ENCODE measurements around the gene OSBPL9. TPM values are rescaled to one million over a fixed set of nuclear protein-coding genes. Genes with fewer than 3 reads are reported as not detected.

The OSBPL9 gene
- total and polyA plus RNA-seq, 10 of the 15 experiments (the other 5 are each of a cell fraction or from before 2014, with no cell fraction given), result 25.9 to 156 (median 108) TPM

DNA sequence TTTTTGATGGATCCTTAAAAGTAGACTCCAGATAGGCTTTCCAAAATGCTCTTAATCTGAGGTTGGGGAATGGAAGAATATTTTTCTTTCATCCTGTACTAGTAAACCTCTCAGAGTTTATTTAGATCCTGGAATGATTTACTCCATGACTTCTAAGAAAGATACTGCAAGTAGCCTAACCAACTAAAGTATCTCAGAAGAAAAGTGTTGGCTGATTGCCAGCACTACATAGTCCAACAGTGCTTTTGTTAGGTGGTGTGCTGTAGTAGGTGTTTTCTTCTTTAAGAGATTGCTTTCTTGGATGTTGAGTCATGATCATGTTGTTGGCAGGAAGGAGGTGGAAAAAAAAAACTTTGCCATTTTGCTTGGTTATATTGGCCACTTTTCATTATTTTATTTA is 119.8 kb downstream of the OSBPL9 start:
- DNase-seq (ENCODE audit: low read depth, low spot score) (no peak), ATAC-seq (peak; percentile 31; the same call in 2 of the 3 replicates), FAIRE-seq (no peak)
- no peak overlapping the region for H3K9ac ChIP-seq (ENCODE audit: control insufficient read depth, insufficient read depth, low read length)
- no peaks in the 10 kb centered on the region for H3K27me3 ChIP-seq (replicated peaks in 1 of 2; ENCODE audit: control insufficient read depth in 2 of 2, insufficient read depth in 2 of 2, low read length in 1 of 2)
- POLR2A ChIA-PET, result interaction anchor here (0.6 to 9.1 kb wide), 4 partner anchors 8 to 339 kb away, joined by 3 to 99 read pairs (median 3); no protein-coding TSS in a partner anchor
- SMC1A ChIA-PET (ENCODE audit: uncharacterized antibody, unreplicated experiment), result interaction anchor here (0.6 to 14.3 kb wide), 7 partner anchors 8 to 116 kb away, joined by 3 to 154 read pairs (median 4); no protein-coding TSS in a partner anchor
- no TSS peak for BruUV-seq (replicated peaks)
- no peak overlapping the region; the same call in 1 of the 2 replicates for H3K4me2 ChIP-seq (ENCODE audit: control insufficient read depth, insufficient read depth)
- CTCF ChIA-PET, result interaction anchor here (0.8 kb wide), 1 partner anchor 20 kb away, joined by 4 read pairs; no protein-coding TSS in a partner anchor
- TF ChIP-seq SMAD1 (IDR thresholded peaks at IDR 0.05; ENCODE audit: low read depth, partially characterized antibody), result peak; percentile 79
- TF ChIP-seq MYC (IDR thresholded peaks at IDR 0.05; ENCODE audit: insufficient read depth, insufficient read length, insufficient replicate concordance, low read length, severe bottlenecking), result no peak
- in situ Hi-C loops (cut with MboI), result no loop called here
- RAD21 ChIA-PET (ENCODE audit: unreplicated experiment), result interaction anchor here (1.9 to 5.5 kb wide), 2 partner anchors 10 to 73 kb away, joined by 4 to 50 read pairs; no protein-coding TSS in a partner anchor
- H3K4me1 ChIP-seq (ENCODE audit: control insufficient read depth, insufficient read depth, low read length), result peaks cover 25% of the 10 kb centered on the region; the same call in 1 of the 2 replicates
- no peaks in the 10 kb centered on the region for H4K20me1 ChIP-seq (ENCODE audit: control insufficient read depth, insufficient read depth)
- no peak overlapping the region for H2AFZ ChIP-seq (ENCODE audit: control insufficient read depth, low read depth, low read length)
- no peak overlapping the region for H3K27ac ChIP-seq (ENCODE audit: control insufficient read depth, insufficient read depth)
- H3K9me3 ChIP-seq (replicated peaks; ENCODE audit: control insufficient read depth, insufficient read depth, low read length), result no peaks in the 10 kb centered on the region
- no peak overlapping the region for H3K4me3 ChIP-seq
- peaks cover 97% of the 10 kb centered on the region for H3K79me2 ChIP-seq (ENCODE audit: control insufficient read depth, insufficient read depth, low read length)
- intact Hi-C loops (cut with micrococcal nuclease; ENCODE audit: unreplicated experiment), result loop anchor here (10.0 kb wide), 2 partner anchors 112 to 222 kb away; partner anchors contain the start of gene EPS15
- H3K36me3 ChIP-seq (ENCODE audit: control insufficient read depth in 2 of 2, insufficient read depth in 2 of 2, low read length in 1 of 2), result no peaks in the 10 kb centered on the region; a peak in 1 of 4 replicates

DNA sequence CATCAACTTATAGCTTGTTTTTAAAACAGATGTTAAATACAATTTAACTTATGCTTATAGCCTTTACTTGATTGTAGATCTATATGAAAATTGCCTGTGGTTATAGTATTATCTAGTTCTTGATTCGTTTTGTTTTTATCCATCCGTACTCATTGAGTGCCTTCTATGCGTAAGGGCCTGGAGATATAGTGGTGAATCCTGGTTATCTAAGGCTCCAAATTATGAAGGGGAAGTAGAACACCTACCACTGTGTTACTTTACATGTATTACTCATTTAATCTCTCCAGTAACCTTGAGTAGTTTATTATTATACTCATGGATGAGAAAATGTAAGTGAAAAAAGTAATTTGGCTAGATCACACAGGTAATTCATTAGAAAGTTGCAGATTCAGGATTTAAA is 121.8 kb downstream of the OSBPL9 start:
- POLR2A ChIA-PET, result interaction anchor here (1.0 to 9.1 kb wide), 2 partner anchors 10 to 11 kb away, joined by 3 to 99 read pairs; no protein-coding TSS in a partner anchor
- in situ Hi-C loops (cut with MboI) (no loop called here), intact Hi-C loops (cut with micrococcal nuclease; ENCODE audit: unreplicated experiment) (loop anchor here (10.0 kb wide), 2 partner anchors 114 to 224 kb away; partner anchors contain the start of gene EPS15)
- no TSS peak for BruUV-seq (replicated peaks)
- H4K20me1 ChIP-seq (ENCODE audit: control insufficient read depth, insufficient read depth), result no peaks in the 10 kb centered on the region
- 94% methylated on average over 3 of the region's 3 CpGs for WGBS (ENCODE audit: insufficient coverage, insufficient replicate concordance, low lambda C conversion rate, missing lambda C conversion rate)
- peak overlapping the region; percentile 32; the same call in 1 of the 2 replicates for H3K4me2 ChIP-seq (ENCODE audit: control insufficient read depth, insufficient read depth)
- DNase-seq (ENCODE audit: low read depth, low spot score) (no peak), ATAC-seq (peak; percentile 44), FAIRE-seq (no peak)
- no peak overlapping the region for H3K9ac ChIP-seq (ENCODE audit: control insufficient read depth, insufficient read depth, low read length)
- peaks cover 29% of the 10 kb centered on the region; the same call in 1 of the 2 replicates for H3K4me1 ChIP-seq (ENCODE audit: control insufficient read depth, insufficient read depth, low read length)
- H3K9me3 ChIP-seq (replicated peaks; ENCODE audit: control insufficient read depth, insufficient read depth, low read length), result no peaks in the 10 kb centered on the region
- SMC1A ChIA-PET (ENCODE audit: uncharacterized antibody, unreplicated experiment), result interaction anchor here (0.6 to 14.3 kb wide), 9 partner anchors 10 to 318 kb away, joined by 3 to 154 read pairs (median 4); partner anchors contain the start of gene BTF3L4
- H3K79me2 ChIP-seq (ENCODE audit: control insufficient read depth, insufficient read depth, low read length), result peaks cover 93% of the 10 kb centered on the region
- no peak overlapping the region for H3K4me3 ChIP-seq
- RAD21 ChIA-PET (ENCODE audit: unreplicated experiment), result interaction anchor here (0.9 to 5.5 kb wide), 6 partner anchors 8 to 163 kb away, joined by 3 to 50 read pairs (median 4); no protein-coding TSS in a partner anchor
- H3K36me3 ChIP-seq (ENCODE audit: control insufficient read depth in 2 of 2, insufficient read depth in 2 of 2, low read length in 1 of 2), result no peaks in the 10 kb centered on the region; a peak in 1 of 4 replicates
- H2AFZ ChIP-seq (ENCODE audit: control insufficient read depth, low read depth, low read length), result no peak overlapping the region
- no peaks in the 10 kb centered on the region for H3K27me3 ChIP-seq (replicated peaks in 1 of 2; ENCODE audit: control insufficient read depth in 2 of 2, insufficient read depth in 2 of 2, low read length in 1 of 2)
- CTCF ChIA-PET, result interaction anchor here (1.1 to 3.8 kb wide), 5 partner anchors 13 to 163 kb away, joined by 4 to 19 read pairs (median 8); no protein-coding TSS in a partner anchor
- no peak overlapping the region; the same call in 1 of the 2 replicates for H3K27ac ChIP-seq (ENCODE audit: control insufficient read depth, insufficient read depth)
- no peak for TF ChIP-seq RUNX3 (IDR thresholded peaks at IDR 0.05; ENCODE audit: low read length)
- TF ChIP-seq YBX1 (IDR thresholded peaks at IDR 0.05), result no peak
- no peak for TF ChIP-seq ZNF384 (IDR thresholded peaks at IDR 0.05; ENCODE audit: borderline replicate concordance, low read depth, low read length)
- no peak for TF ChIP-seq KLF5 (IDR thresholded peaks at IDR 0.05; ENCODE audit: partially characterized antibody)
- no peak for TF ChIP-seq MTA2 (IDR thresholded peaks at IDR 0.05; ENCODE audit: low read depth)
- TF ChIP-seq MEF2A (IDR thresholded peaks at IDR 0.05; ENCODE audit: insufficient read depth, low read depth, low read length), result no peak
- TF ChIP-seq, protein P1, sequence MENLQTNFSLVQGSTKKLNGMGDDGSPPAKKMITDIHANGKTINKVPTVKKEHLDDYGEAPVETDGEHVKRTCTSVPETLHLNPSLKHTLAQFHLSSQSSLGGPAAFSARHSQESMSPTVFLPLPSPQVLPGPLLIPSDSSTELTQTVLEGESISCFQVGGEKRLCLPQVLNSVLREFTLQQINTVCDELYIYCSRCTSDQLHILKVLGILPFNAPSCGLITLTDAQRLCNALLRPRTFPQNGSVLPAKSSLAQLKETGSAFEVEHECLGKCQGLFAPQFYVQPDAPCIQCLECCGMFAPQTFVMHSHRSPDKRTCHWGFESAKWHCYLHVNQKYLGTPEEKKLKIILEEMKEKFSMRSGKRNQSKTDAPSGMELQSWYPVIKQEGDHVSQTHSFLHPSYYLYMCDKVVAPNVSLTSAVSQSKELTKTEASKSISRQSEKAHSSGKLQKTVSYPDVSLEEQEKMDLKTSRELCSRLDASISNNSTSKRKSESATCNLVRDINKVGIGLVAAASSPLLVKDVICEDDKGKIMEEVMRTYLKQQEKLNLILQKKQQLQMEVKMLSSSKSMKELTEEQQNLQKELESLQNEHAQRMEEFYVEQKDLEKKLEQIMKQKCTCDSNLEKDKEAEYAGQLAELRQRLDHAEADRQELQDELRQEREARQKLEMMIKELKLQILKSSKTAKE (IDR thresholded peaks at IDR 0.05; ENCODE audit: low read depth, poor library complexity, severe bottlenecking), result no peak
- TF ChIP-seq, protein P2, sequence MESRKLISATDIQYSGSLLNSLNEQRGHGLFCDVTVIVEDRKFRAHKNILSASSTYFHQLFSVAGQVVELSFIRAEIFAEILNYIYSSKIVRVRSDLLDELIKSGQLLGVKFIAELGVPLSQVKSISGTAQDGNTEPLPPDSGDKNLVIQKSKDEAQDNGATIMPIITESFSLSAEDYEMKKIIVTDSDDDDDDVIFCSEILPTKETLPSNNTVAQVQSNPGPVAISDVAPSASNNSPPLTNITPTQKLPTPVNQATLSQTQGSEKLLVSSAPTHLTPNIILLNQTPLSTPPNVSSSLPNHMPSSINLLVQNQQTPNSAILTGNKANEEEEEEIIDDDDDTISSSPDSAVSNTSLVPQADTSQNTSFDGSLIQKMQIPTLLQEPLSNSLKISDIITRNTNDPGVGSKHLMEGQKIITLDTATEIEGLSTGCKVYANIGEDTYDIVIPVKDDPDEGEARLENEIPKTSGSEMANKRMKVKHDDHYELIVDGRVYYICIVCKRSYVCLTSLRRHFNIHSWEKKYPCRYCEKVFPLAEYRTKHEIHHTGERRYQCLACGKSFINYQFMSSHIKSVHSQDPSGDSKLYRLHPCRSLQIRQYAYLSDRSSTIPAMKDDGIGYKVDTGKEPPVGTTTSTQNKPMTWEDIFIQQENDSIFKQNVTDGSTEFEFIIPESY (IDR thresholded peaks at IDR 0.05), result no peak
- TF ChIP-seq, protein P3, sequence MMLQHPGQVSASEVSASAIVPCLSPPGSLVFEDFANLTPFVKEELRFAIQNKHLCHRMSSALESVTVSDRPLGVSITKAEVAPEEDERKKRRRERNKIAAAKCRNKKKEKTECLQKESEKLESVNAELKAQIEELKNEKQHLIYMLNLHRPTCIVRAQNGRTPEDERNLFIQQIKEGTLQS (IDR thresholded peaks at IDR 0.05; ENCODE audit: borderline replicate concordance, extremely low read depth, low read depth, low read length), result no peak
